AG04450 (cell line): ENCODE results near the gene TANGO2. TPM values are rescaled to one million over a fixed set of nuclear protein-coding genes. Genes with fewer than 3 reads are reported as not detected.

Experiments
- CTCF ChIA-PET: fragments of 300-600, 350-600 bp; formaldehyde crosslinking; extraction: SDS; loops from one replicate; lab custom pipeline; 2022; ENCODE audit warnings: antibody characterized with exemption, inconsistent platforms; lab: Charles Lee
- POLR2A ChIA-PET: fragments of 350-600 bp; formaldehyde crosslinking; extraction: SDS; loops from one replicate; lab custom pipeline; 2021; ENCODE audit warnings: antibody characterized with exemption, inconsistent platforms; lab: Yijun Ruan, JAX
- DNase-seq: peaks from one replicate; pipeline ENCODE4 v3.0.0-alpha.2; 2011; ENCODE audit warnings: low read depth, low spot score
- H3K27ac ChIP-seq: one replicate; pipeline ENCODE4 v1.5.1; 2012; ENCODE audit warnings: low read depth, low read length, control low read depth
- H3K27me3 ChIP-seq: one replicate; pipeline ENCODE4 v1.6.0; 2012; ENCODE audit warnings: low read length; ENCODE audit not compliant: control insufficient read depth, insufficient read depth
- H3K4me3 ChIP-seq: 2 replicates; pipeline ENCODE4 v1.5.1; 2011; ENCODE audit warnings: mild to moderate bottlenecking, low read depth, low read length, control low read depth
- H3K9me3 ChIP-seq: 2 replicates; pipeline ENCODE4 v1.5.1; 2012; ENCODE audit warnings: low read length; ENCODE audit not compliant: control insufficient read depth, insufficient read depth
- polyA plus RNA-seq: library from polyadenylated mRNA; depleted of rRNA; stranded (reverse); fragments of >200 nt; gene quantifications from 2 replicates; pipeline ENCODE4 v1.2.3, GENCODE V29; 2011
- TF ChIP-seq, protein P1 (sequence below): IDR thresholded peaks from 2 replicates; pipeline ENCODE4 v1.5.1; 2011; ENCODE audit warnings: low read depth, low read length, control low read depth, inconsistent platforms

The TANGO2 gene
- polyA plus RNA-seq, 1 experiment: 21.3 TPM

DNA sequence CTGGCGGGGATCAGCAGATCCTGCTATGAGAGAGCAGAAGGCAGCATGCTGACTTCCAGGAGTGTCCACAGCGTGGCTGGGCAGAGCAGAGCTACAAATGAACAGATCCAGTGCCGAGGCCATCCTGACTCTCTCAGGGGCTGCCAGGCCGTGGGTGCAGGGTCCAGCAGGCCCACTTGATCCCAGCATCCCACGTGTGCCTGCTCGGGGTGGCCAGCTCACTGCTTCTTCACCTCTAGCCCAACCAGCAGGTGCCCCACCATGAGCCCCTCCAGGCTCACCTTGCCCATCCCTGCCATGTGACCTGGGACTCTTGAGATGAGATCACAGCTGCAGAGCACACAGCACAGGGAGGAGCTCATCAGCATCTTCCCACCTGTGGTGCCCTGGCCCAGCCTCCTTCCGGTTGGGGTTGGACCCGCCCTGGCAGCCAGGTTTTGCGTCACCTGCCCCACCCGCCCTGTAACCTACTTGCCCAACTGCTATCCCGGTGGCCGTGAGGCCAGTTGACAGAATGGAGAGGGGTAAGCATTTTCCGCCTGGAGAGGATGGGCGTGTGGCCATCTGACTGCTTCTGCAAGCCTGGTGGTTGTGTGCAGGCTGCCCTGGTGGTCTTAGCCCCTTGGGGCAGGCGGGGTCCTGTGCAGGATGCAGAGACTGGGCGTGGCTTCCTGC, 11.0 kb downstream of the TANGO2 start:
- ChIA-PET POLR2A (no interaction called here), CTCF (interaction anchor here (1.1 kb wide), 1 partner anchor 18 kb away, joined by 3 read pairs; no protein-coding TSS in a partner anchor)
- Histone ChIP-seq H3K4me3 (no peak overlapping the region), H3K27me3 (no peaks in the 10 kb centered on the region), H3K9me3 (peaks cover 9% of the 10 kb centered on the region; the same call in 1 of the 2 replicates), H3K27ac (no peak overlapping the region)
- TF ChIP-seq, protein P1, sequence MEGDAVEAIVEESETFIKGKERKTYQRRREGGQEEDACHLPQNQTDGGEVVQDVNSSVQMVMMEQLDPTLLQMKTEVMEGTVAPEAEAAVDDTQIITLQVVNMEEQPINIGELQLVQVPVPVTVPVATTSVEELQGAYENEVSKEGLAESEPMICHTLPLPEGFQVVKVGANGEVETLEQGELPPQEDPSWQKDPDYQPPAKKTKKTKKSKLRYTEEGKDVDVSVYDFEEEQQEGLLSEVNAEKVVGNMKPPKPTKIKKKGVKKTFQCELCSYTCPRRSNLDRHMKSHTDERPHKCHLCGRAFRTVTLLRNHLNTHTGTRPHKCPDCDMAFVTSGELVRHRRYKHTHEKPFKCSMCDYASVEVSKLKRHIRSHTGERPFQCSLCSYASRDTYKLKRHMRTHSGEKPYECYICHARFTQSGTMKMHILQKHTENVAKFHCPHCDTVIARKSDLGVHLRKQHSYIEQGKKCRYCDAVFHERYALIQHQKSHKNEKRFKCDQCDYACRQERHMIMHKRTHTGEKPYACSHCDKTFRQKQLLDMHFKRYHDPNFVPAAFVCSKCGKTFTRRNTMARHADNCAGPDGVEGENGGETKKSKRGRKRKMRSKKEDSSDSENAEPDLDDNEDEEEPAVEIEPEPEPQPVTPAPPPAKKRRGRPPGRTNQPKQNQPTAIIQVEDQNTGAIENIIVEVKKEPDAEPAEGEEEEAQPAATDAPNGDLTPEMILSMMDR: no peak
- no peak for DNase-seq

DNA sequence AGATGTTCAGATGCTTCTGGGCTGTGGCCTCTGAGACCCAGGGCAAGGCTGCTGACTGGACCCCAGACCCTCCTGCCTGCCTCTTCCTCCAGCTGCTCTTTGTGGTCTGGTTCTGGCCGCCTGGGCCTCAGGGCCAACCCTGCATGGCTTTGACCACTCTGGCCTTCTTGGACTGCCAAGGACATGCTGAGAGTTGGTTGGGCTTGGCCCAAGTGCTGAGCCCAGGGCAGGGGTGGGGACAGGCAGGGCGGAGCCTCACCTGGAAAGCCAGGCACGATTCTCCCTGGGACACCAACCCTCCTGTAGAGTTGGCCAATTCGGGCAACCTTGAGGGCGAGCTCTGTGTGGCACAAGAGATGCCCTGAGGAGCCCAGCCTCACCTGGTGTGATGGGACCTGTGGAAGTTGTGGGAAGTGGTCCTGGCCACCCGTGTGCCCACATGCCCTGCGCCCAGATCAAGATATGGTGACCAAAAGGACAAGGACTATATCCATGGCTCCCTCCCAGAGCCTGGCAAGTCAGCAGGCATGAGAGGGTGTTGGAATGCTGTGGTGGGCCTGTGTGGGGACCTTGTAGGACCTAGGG, 11.6 kb downstream of the TANGO2 start:
- Histone ChIP-seq H3K4me3 (no peak overlapping the region), H3K27me3 (no peaks in the 10 kb centered on the region), H3K27ac (no peak overlapping the region), H3K9me3 (peaks cover 9% of the 10 kb centered on the region; the same call in 1 of the 2 replicates)
- TF ChIP-seq, protein P1: no peak
- DNase-seq: no peak
- POLR2A ChIA-PET: no interaction called here
- CTCF ChIA-PET: interaction anchor here (0.6 to 1.1 kb wide), 2 partner anchors 19 to 122 kb away, joined by 3 read pairs; no protein-coding TSS in a partner anchor

DNA sequence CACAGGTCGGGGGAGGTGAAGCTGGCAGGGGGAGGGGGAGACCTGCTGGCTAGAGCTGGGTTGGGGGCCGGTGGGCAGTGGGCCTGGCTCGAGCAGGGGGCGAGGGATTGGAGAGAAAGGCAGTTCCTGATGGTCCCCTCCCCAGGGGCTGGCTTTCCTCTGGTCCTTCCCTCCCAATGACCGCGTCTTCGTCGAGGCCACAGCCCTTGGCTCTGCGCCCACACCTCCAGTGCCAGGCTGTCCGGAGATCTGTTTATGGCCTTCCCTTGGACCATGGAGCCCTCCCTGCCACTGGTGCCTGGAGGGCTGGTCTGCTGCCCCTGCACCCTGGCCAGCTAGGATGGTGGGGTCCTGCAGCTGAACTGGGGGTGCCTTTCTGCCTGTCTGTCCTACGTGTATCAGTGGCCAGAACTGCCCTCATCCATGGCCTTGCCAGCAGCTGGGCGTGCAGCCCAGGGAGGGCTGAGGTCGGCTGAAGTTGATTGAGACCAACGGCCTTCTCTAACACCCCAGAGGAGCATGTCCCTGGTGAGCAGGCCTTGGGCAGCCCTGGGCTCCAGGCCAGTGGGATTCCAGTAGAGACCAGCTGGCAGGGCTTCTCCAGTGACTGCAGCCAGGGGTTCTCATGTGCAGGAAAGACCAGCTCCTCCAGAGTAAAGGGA, 12.3 kb downstream of the TANGO2 start:
- ChIA-PET CTCF (interaction anchor here (0.6 kb wide), 1 partner anchor 122 kb away, joined by 3 read pairs; no protein-coding TSS in a partner anchor), POLR2A (no interaction called here)
- no peak for DNase-seq
- H3K27ac ChIP-seq: no peak overlapping the region
- no peak overlapping the region for H3K4me3 ChIP-seq
- no peaks in the 10 kb centered on the region for H3K27me3 ChIP-seq
- peaks cover 9% of the 10 kb centered on the region; the same call in 1 of the 2 replicates for H3K9me3 ChIP-seq
- TF ChIP-seq, protein P1: no peak

DNA sequence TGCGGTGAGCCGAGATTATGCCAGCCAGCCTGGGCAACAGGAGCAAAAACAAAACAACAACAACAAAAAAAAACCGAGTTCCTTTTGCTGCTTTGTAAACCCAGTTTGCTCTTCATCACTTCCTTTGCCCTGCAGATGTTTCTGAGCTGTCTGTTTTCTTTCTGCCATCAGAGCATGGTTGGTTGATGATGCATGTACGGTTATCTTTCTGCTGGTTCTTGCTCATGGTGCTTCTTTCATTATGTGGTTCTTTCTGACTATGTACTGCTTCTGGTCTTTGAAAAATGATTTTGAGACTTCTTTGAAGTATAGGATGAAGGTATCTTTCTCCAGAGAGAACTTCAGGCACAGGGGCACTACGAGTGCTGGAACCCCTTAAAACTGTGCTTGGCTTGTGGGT, 13.2 kb downstream of the TANGO2 start:
- H3K4me3 ChIP-seq: no peak overlapping the region
- ChIA-PET POLR2A (no interaction called here), CTCF (no interaction called here)
- H3K27ac ChIP-seq: no peak overlapping the region
- no peak for DNase-seq
- H3K27me3 ChIP-seq: no peaks in the 10 kb centered on the region
- peaks cover 9% of the 10 kb centered on the region; the same call in 1 of the 2 replicates for H3K9me3 ChIP-seq
- TF ChIP-seq, protein P1: no peak
